RWPE1 (cell line): ENCODE data around the gene TSPAN18.

Experiments
- CTCF ChIA-PET: fragments of 350-600 bp; sonication (Branson Sonifier 250); formaldehyde crosslinking; extraction: SDS; loops from one replicate; lab custom pipeline; 2021; lab: Yijun Ruan, JAX
- POLR2A ChIA-PET: fragments of 400-600 bp; formaldehyde crosslinking; extraction: SDS; loops from one replicate; lab custom pipeline; 2020; ENCODE audit warnings: antibody characterized with exemption; ENCODE audit not compliant: low non-redundant PET; lab: Yijun Ruan, JAX
- DNase-seq: peaks from one replicate; pipeline ENCODE4 v3.0.0; 2012; ENCODE audit warnings: low spot score
- H3K27ac ChIP-seq: fragments of 450-650 bp; 2 replicates; pipeline ENCODE4 v1.5.1; 2017
- CTCF ChIP-seq: fragments of 450-650 bp; conservative IDR thresholded peaks from 2 replicates; pipeline ENCODE4 v1.5.1; 2017; ENCODE audit warnings: low read depth, mild to moderate bottlenecking

Gene TSPAN18

DNA sequence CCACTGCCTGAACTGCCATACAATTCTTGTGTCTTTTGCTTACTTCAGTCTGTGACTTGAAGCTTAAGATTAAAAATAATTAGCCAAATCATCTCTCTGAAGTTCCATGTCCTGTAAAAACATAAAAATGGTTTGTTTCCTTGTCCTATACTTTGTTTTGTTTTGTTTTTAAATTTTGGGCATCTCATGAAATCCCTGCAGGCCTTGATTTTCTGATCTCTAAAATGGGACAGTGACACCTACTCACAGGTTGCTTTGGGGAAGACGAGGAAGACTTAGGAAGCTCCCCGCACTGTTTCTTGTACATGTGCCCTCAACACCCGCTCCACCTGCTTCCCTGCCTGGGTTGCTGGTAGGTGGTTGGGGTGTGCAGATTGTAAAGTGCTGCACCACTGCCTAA lies 38.9 kb downstream of the TSPAN18 start:
- no peak overlapping the region for H3K27ac ChIP-seq
- ChIA-PET POLR2A (no interaction called here), CTCF (no interaction called here)
- no peak for DNase-seq
- no peak for TF ChIP-seq CTCF

DNA sequence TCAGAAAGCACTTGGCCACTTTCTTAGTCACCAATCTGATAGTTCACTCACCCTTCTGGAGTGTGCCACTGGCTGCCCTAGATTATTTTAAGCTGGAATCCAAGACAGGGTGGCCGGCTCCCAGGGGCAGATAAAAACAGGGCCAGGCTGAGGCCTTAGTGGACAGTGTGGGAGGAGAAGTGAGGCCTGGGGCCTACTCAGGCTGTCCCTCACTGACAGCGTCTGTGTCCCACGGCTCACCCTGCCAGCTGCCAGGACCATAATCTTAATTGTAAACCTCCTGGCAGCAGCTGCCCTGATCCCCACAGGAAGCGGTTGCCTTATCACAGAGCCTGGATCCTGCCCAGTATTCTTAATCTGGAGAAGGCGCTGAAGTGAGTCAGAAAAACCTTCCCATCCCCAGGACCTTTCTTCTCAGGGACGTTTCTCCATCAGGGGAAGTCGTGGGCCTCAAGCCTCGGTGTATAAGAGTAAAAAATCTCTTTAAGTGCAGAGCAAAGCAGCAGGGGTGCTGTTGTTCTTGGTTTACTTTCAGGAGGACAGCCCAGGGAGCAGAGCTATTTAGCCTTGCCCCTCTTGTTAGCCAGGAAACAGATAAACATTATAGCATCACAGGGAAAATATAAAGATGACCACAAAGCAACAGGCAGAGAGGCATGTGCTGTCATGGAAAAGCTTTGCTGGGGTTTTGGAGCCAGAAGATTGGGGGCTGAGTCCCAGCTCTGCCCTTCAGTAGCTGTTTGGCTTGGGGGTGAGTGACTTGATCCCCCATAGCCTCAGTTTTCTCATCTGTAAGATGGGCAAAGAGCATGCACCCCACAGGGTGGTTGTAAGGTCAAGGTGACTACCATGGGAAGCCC lies 39.6 kb downstream of the TSPAN18 start:
- no peak for TF ChIP-seq CTCF
- POLR2A ChIA-PET = no interaction called here
- CTCF ChIA-PET = interaction anchor here (0.7 to 1.4 kb wide), 3 partner anchors 9 to 671 kb away, joined by 3 to 7 read pairs (median 3); no protein-coding TSS in a partner anchor
- DNase-seq = no peak
- H3K27ac ChIP-seq = no peak overlapping the region

DNA sequence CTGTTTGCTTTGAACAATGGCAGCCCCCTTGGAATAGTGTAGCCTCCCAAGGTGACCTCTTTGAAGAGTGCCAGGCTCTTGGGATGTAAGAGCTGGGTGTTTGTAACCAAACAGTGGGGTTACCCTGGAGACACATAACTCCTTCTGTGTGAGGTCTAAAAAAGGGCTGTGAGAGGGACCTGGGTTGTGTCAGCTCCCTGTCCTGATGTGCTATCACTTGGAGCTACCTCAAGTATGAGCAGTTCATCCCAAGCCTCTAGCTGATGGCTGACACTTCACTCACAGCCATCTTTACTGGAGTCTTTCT lies 40.2 kb downstream of the TSPAN18 start:
- TF ChIP-seq CTCF = no peak
- ChIA-PET POLR2A (no interaction called here), CTCF (interaction anchor here (0.6 to 1.4 kb wide), 4 partner anchors 8 to 672 kb away, joined by 3 to 7 read pairs (median 3); no protein-coding TSS in a partner anchor)
- no peak for DNase-seq
- H3K27ac ChIP-seq = no peak overlapping the region

DNA sequence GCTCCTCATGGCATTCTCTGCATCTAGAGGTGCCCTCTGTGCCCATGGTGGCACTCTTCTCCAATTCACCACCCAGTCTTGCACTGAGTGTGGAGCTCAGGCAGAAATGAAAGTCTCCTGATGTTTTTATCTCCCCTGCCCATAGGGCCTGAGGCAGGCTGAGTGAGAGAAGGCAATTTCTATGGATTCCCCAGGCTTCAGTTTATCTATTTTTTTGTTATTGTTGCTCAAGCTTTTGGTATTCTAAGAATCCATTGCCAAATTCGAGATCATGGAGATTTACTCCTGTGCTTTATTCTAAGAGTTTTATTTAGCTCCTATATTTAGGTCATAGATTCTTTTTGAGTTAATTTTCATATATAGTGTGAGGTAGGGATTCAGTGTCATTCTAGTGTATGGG lies 40.7 kb downstream of the TSPAN18 start:
- ChIA-PET POLR2A (no interaction called here), CTCF (interaction anchor here (0.6 to 1.4 kb wide), 2 partner anchors 9 to 94 kb away, joined by 3 to 7 read pairs; no protein-coding TSS in a partner anchor)
- H3K27ac ChIP-seq = no peak overlapping the region
- DNase-seq = no peak
- no peak for TF ChIP-seq CTCF

- DNase-seq = no peak
- CTCF ChIA-PET = no interaction called here
- POLR2A ChIA-PET = no interaction called here
- no peak overlapping the region for H3K27ac ChIP-seq
- no peak for TF ChIP-seq CTCF
These were observed 43.6 kb downstream of the TSPAN18 start for GRCh38 chr11:44770401-44770800.

DNA sequence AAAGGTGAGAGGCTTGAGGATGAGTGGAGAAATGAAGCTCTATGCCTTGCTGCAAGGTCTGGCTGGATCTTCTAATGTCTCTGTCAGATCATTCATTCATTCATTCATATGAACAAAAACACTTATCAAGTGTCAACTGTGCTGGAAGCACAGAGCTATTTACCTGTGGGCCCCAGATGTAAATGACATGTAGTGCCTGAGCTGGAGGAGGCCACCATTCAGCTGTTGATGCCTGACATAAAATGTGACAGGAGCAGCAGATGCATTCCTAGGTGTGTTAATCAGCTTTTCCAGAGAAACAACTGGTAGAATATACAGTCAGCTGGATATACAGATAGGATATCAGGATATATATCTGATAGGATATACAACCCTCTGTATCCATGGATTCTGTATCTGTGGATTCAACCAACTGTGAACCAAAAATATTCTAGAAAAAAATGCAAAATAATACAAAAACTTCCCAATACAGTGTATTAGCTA lies 44.5 kb downstream of the TSPAN18 start:
- TF ChIP-seq CTCF = no peak
- no peak overlapping the region for H3K27ac ChIP-seq
- CTCF ChIA-PET = no interaction called here
- POLR2A ChIA-PET = no interaction called here
- no peak for DNase-seq
